Measurements from ENCODE around the gene PPEF2.
"Not testable (repeated sequence)": the region's sequence is repeated elsewhere in the genome, so short reads cannot be mapped to it uniquely, and the experiment has no call there.

The PPEF2 gene

GRCh38 chr4:75921910-75922309, 19.7 kb upstream of the PPEF2 start:
- Histone ChIP-seq H3K9me3 (ENCODE audit: control insufficient read depth, insufficient read depth, low read depth, low read length) (no peaks in the 10 kb centered on the region), H3K4me1 (ENCODE audit: control insufficient read depth, insufficient read depth, low read length) (peaks cover 4% of the 10 kb centered on the region; the same call in 1 of the 2 replicates), H3K4me3 (ENCODE audit: low read depth, low read length) (no peak overlapping the region), H3K36me3 (ENCODE audit: control insufficient read depth, insufficient read depth, low read length) (peaks cover 5% of the 10 kb centered on the region; the same call in 1 of the 2 replicates), H3K9ac (ENCODE audit: low read length) (no peak overlapping the region), H3K27me3 (ENCODE audit: control insufficient read depth, insufficient read depth, low read length) (no peaks in the 10 kb centered on the region), H3K27ac (ENCODE audit: low read depth, low read length) (no peak overlapping the region)

GRCh38 chr4:75920327-75920726, 18.1 kb upstream of the PPEF2 start:
- Histone ChIP-seq H3K27ac (ENCODE audit: low read depth, low read length) (no peak overlapping the region), H3K27me3 (ENCODE audit: control insufficient read depth, insufficient read depth, low read length) (no peaks in the 10 kb centered on the region), H3K9ac (ENCODE audit: low read length) (no peak overlapping the region), H3K4me3 (ENCODE audit: low read depth, low read length) (no peak overlapping the region), H3K4me1 (ENCODE audit: control insufficient read depth, insufficient read depth, low read length) (peaks cover 4% of the 10 kb centered on the region; the same call in 1 of the 2 replicates), H3K9me3 (ENCODE audit: control insufficient read depth, insufficient read depth, low read depth, low read length) (no peaks in the 10 kb centered on the region), H3K36me3 (ENCODE audit: control insufficient read depth, insufficient read depth, low read length) (peaks cover 5% of the 10 kb centered on the region; the same call in 1 of the 2 replicates)

- Histone ChIP-seq H3K9me3 (ENCODE audit: control insufficient read depth, insufficient read depth, low read depth, low read length) (no peaks in the 10 kb centered on the region), H3K4me3 (ENCODE audit: low read depth, low read length) (no peak overlapping the region), H3K36me3 (ENCODE audit: control insufficient read depth, insufficient read depth, low read length) (peaks cover 5% of the 10 kb centered on the region; the same call in 1 of the 2 replicates), H3K4me1 (ENCODE audit: control insufficient read depth, insufficient read depth, low read length) (peaks cover 4% of the 10 kb centered on the region; the same call in 1 of the 2 replicates), H3K9ac (ENCODE audit: low read length) (no peak overlapping the region), H3K27me3 (ENCODE audit: control insufficient read depth, insufficient read depth, low read length) (no peaks in the 10 kb centered on the region), H3K27ac (ENCODE audit: low read depth, low read length) (no peak overlapping the region)
Observed at GRCh38 chr4:75919920-75920319, 17.7 kb upstream of the PPEF2 start.

GRCh38 chr4:75916091-75916661, 13.9 kb upstream of the PPEF2 start:
- Histone ChIP-seq H3K4me1 (ENCODE audit: control insufficient read depth, insufficient read depth, low read length) (no peaks in the 10 kb centered on the region), H3K27me3 (ENCODE audit: control insufficient read depth, insufficient read depth, low read length) (no peaks in the 10 kb centered on the region), H3K27ac (ENCODE audit: low read depth, low read length) (no peak overlapping the region), H3K36me3 (ENCODE audit: control insufficient read depth, insufficient read depth, low read length) (peaks cover 5% of the 10 kb centered on the region; the same call in 1 of the 2 replicates), H3K4me3 (ENCODE audit: low read depth, low read length) (no peak overlapping the region), H3K9ac (ENCODE audit: low read length) (no peak overlapping the region), H3K9me3 (ENCODE audit: control insufficient read depth, insufficient read depth, low read depth, low read length) (peaks cover 8% of the 10 kb centered on the region)

GRCh38 chr4:75912968-75913367, 10.7 kb upstream of the PPEF2 start:
- no peak overlapping the region for H3K4me3 ChIP-seq (ENCODE audit: low read depth, low read length)
- H3K9ac ChIP-seq (ENCODE audit: low read length): no peak overlapping the region
- no peaks in the 10 kb centered on the region for H3K36me3 ChIP-seq (ENCODE audit: control insufficient read depth, insufficient read depth, low read length)
- H3K27me3 ChIP-seq (ENCODE audit: control insufficient read depth, insufficient read depth, low read length): no peaks in the 10 kb centered on the region
- peaks cover 24% of the 10 kb centered on the region for H3K9me3 ChIP-seq (ENCODE audit: control insufficient read depth, insufficient read depth, low read depth, low read length)
- H3K4me1 ChIP-seq (ENCODE audit: control insufficient read depth, insufficient read depth, low read length): no peaks in the 10 kb centered on the region
- H3K27ac ChIP-seq (ENCODE audit: low read depth, low read length): no peak overlapping the region

- H3K27me3 ChIP-seq (ENCODE audit: control insufficient read depth, insufficient read depth, low read length); H3K36me3 ChIP-seq (ENCODE audit: control insufficient read depth, insufficient read depth, low read length); H3K9ac ChIP-seq (ENCODE audit: low read length); H3K4me3 ChIP-seq (ENCODE audit: low read depth, low read length); H3K4me1 ChIP-seq (ENCODE audit: control insufficient read depth, insufficient read depth, low read length); H3K27ac ChIP-seq (ENCODE audit: low read depth, low read length): not testable (repeated sequence)
- peaks cover 24% of the 10 kb centered on the region for H3K9me3 ChIP-seq (ENCODE audit: control insufficient read depth, insufficient read depth, low read depth, low read length)
Observed at GRCh38 chr4:75910831-75911230, 8.6 kb upstream of the PPEF2 start.

GRCh38 chr4:75909405-75909804, 7.2 kb upstream of the PPEF2 start:
- Histone ChIP-seq H3K9me3 (ENCODE audit: control insufficient read depth, insufficient read depth, low read depth, low read length) (peaks cover 24% of the 10 kb centered on the region), H3K27ac (ENCODE audit: low read depth, low read length) (no peak overlapping the region; the same call in 1 of the 2 replicates), H3K4me1 (ENCODE audit: control insufficient read depth, insufficient read depth, low read length) (no peaks in the 10 kb centered on the region), H3K27me3 (ENCODE audit: control insufficient read depth, insufficient read depth, low read length) (no peaks in the 10 kb centered on the region), H3K9ac (ENCODE audit: low read length) (no peak overlapping the region), H3K4me3 (ENCODE audit: low read depth, low read length) (no peak overlapping the region), H3K36me3 (ENCODE audit: control insufficient read depth, insufficient read depth, low read length) (no peaks in the 10 kb centered on the region)

- no peaks in the 10 kb centered on the region for H3K27me3 ChIP-seq (ENCODE audit: control insufficient read depth, insufficient read depth, low read length)
- no peaks in the 10 kb centered on the region for H3K4me1 ChIP-seq (ENCODE audit: control insufficient read depth, insufficient read depth, low read length)
- peaks cover 24% of the 10 kb centered on the region for H3K9me3 ChIP-seq (ENCODE audit: control insufficient read depth, insufficient read depth, low read depth, low read length)
- no peak overlapping the region for H3K4me3 ChIP-seq (ENCODE audit: low read depth, low read length)
- H3K9ac ChIP-seq (ENCODE audit: low read length): no peak overlapping the region
- no peak overlapping the region for H3K27ac ChIP-seq (ENCODE audit: low read depth, low read length)
- H3K36me3 ChIP-seq (ENCODE audit: control insufficient read depth, insufficient read depth, low read length): no peaks in the 10 kb centered on the region
Observed at GRCh38 chr4:75908555-75908954, 6.3 kb upstream of the PPEF2 start.

GRCh38 chr4:75907966-75908365, 5.7 kb upstream of the PPEF2 start:
- Histone ChIP-seq H3K4me1 (ENCODE audit: control insufficient read depth, insufficient read depth, low read length) (no peaks in the 10 kb centered on the region), H3K36me3 (ENCODE audit: control insufficient read depth, insufficient read depth, low read length) (no peaks in the 10 kb centered on the region), H3K27me3 (ENCODE audit: control insufficient read depth, insufficient read depth, low read length) (no peaks in the 10 kb centered on the region), H3K9ac (ENCODE audit: low read length) (no peak overlapping the region), H3K9me3 (ENCODE audit: control insufficient read depth, insufficient read depth, low read depth, low read length) (peaks cover 24% of the 10 kb centered on the region), H3K27ac (ENCODE audit: low read depth, low read length) (no peak overlapping the region), H3K4me3 (ENCODE audit: low read depth, low read length) (no peak overlapping the region)

GRCh38 chr4:75904076-75904475, 1.8 kb upstream of the PPEF2 start:
- Histone ChIP-seq H3K27ac (ENCODE audit: low read depth, low read length) (no peak overlapping the region), H3K4me1 (ENCODE audit: control insufficient read depth, insufficient read depth, low read length) (no peaks in the 10 kb centered on the region), H3K9ac (ENCODE audit: low read length) (no peak overlapping the region), H3K4me3 (ENCODE audit: low read depth, low read length) (no peak overlapping the region), H3K27me3 (ENCODE audit: control insufficient read depth, insufficient read depth, low read length) (no peaks in the 10 kb centered on the region), H3K9me3 (ENCODE audit: control insufficient read depth, insufficient read depth, low read depth, low read length) (peaks cover 2% of the 10 kb centered on the region; the same call in 1 of the 2 replicates), H3K36me3 (ENCODE audit: control insufficient read depth, insufficient read depth, low read length) (no peaks in the 10 kb centered on the region)

GRCh38 chr4:75898536-75898935, 3.7 kb downstream of the PPEF2 start:
- Histone ChIP-seq H3K4me1 (ENCODE audit: control insufficient read depth, insufficient read depth, low read length) (no peaks in the 10 kb centered on the region), H3K27me3 (ENCODE audit: control insufficient read depth, insufficient read depth, low read length) (no peaks in the 10 kb centered on the region), H3K36me3 (ENCODE audit: control insufficient read depth, insufficient read depth, low read length) (no peaks in the 10 kb centered on the region), H3K9me3 (ENCODE audit: control insufficient read depth, insufficient read depth, low read depth, low read length) (peaks cover 24% of the 10 kb centered on the region), H3K27ac (ENCODE audit: low read depth, low read length) (no peak overlapping the region), H3K4me3 (ENCODE audit: low read depth, low read length) (no peak overlapping the region), H3K9ac (ENCODE audit: low read length) (no peak overlapping the region)

Data from HUES6 (cell line).